Measurements from ENCODE around the gene MN1.

DNA sequence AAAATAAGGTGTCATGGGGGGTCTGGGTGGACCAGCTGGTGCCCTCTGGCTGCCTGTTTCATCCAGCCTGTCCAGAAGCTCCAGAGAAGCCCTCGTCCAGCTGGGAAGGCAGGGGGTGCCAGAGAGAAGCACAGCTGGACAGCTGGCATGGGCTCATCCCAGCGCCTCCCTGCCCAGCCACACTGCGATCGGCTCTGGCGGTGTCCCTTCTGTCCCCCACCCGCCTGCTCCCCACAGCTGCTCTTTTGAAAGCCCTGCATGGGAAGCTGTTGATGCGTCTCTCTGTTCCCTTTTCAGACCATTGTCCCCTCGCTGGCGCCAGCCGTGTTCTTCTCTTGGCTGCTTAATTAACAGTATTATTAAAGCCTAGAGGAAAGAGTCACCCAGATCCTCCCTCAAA, 86.5 kb downstream of the MN1 start:
- TF ChIP-seq POLR2AphosphoS5 (IDR thresholded peaks at IDR 0.05; ENCODE audit: borderline replicate concordance, low read depth, low read length) (no peak), EZH2 (IDR thresholded peaks at IDR 0.05) (no peak), FOXP2 (optimal IDR thresholded peaks at IDR 0.05; ENCODE audit: control extremely low read depth, extremely low read length, insufficient read depth) (no peak)
